HG03457 (cell line): Measurements from ENCODE around the gene KLHL42.
A peak's percentile ranks its signal among the peaks of the same experiment; 100 is the strongest.

Experiments used
- ATAC-seq: cut with Tn5 transposase; IDR thresholded peaks from one replicate; pipeline ENCODE4 v1.9.1; 2021; ENCODE audit warnings: moderate number of reproducible peaks; ENCODE audit not compliant: unreplicated experiment

KLHL42 gene

GRCh38 chr12:27780612-27781408 lies 777 bp downstream of the KLHL42 start:
- peak; percentile 20 for ATAC-seq

DNA sequence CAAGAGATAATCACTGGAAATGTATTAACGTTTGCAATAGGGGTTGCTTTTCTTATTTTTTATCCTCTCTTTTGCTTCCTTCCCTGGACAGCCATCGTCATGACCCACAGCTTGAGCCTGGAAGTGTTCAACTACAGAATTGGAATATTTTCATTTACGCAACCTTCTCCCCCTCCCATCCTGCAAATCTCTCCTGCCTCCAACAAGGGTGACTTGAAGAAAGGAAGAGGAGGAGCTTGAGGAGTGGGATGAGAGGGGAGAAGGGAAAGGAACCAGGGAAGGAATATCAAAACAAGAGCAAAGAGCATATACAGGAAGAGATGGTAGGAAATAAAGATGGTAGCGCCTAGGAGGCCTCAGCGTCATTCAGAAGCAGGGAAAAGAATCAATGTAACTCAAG lies 1.6 kb downstream of the KLHL42 start:
- ATAC-seq: no peak

DNA sequence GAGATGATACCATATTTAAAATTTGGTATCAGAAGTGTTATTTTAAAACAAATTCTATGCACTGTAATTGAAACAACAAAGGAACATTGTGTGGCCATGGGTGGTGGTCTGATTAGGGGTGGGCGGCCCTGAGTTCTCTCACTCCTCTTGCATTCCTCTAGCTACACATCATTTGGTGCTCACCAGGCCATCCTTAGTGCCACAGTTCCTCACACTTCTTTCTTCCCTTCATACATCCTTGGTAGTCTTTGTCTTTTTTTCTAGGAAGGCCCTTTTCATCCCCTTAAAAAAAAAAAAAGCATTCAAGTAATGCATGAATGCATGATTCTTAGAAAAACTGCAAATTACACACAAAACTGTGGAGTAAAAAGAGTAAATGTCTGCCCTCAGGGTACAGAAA lies 2.4 kb downstream of the KLHL42 start:
- ATAC-seq: no peak

- no peak for ATAC-seq
Measured at GRCh38 chr12:27785882-27786570, 6.0 kb downstream of the KLHL42 start.

DNA sequence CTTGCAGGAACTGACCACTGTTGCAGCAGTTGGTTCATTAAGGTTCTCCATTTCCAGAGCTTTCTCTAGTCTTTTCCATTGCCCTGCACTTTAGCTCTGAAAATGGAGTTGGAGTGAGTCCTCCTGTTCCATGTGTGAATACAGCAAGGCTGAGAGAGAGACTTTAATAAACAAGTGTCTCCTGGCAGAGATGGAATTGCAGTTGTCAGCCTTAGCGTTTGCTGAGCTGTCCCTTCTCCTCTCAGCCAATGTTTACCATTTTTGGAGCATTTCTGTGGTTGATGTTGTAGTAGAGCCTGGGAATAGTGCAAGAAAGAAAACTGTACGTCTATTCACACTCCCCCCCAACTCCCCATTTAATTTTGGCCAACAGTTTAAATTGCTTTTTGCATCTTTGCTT lies 7.5 kb downstream of the KLHL42 start:
- ATAC-seq: no peak

DNA sequence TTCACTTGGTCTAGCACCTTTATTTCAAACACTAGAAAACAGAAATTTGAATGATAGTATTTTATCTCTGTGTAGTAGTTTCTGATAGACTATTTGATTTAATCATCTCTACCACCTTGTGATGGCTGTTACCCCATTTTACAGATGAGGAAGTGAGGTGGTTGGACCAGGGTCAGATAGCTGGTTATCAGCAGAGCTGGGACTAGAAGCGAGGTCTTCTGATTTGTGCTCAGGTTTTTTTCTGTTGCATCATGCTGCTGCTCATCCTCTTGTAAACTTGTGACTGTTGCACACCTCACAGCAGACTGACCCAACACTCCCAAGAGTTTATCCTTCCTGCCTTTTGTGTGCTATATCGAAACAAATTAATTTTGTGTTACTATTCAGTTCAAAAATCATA lies 10.1 kb downstream of the KLHL42 start:
- ATAC-seq: no peak

DNA sequence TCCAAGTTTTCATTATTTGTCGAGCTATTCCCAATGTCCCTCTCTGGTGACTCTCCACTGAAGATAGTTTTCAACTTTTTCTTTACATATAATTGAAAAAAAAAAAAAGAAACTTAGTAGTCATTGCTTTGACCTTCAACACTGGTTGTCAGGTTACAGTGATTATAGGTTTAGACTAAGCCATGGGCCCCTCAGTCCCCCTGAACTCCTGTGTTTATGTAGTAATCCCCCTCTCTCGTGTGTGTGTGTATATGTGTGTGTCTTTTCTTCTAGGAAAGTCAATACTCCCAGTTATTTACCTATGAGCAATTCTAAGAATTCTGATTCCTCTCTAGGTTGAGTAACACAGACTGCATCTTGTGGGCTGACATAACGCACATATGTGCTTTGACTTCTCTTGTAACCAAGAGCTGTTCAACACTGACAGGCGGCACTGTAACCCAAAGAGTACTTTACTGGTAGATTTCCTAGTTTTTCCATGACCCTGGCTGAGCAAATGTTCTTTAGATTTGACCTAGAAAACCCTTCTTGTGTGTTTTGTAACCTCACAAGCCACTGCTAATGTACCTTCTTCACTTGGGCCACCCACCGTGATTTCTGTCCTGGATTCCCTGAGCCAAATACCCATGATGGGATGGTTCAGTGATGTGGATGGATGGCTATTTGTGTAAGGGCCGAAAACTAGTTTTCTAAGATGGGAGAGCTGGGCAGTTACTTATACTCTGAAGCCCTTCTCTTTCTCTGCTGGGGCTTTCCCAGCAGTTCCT lies 15.0 kb downstream of the KLHL42 start:
- no peak for ATAC-seq

GRCh38 chr12:27796128-27796527 lies 16.1 kb downstream of the KLHL42 start:
- ATAC-seq: no peak

DNA sequence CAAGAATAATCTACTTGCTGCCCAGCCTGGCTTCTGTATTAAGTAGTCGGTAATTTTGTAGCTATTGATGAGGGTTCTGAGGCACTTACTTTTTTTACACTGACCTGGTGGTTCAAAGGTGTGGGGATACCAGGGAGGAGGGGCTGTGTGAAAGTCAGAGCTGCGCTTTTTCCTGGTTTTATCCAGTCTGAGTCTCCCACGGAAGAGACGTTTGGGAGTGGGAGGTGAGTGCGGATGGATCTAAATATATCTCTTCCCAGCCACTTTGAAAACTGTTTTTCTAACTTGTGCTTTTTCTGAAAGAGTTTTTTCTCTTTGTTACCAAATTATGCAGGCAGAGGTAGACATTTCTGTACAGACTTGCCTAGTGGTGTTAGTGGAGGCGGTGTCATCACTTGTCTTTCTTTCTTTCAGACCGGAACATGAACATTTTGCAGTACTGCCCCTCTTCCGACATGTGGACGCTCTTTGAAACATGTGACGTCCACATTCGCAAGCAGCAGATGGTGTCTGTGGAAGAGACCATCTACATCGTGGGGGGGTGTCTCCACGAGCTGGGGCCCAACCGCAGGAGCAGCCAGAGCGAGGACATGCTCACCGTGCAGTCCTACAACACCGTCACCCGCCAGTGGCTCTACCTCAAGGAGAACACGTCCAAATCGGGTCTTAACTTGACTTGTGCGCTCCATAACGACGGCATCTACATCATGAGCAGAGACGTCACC lies 17.4 kb downstream of the KLHL42 start:
- no peak for ATAC-seq

- ATAC-seq: no peak
Measured at GRCh38 chr12:27800819-27801218, 20.8 kb downstream of the KLHL42 start.

GRCh38 chr12:27801630-27802029 lies 21.6 kb downstream of the KLHL42 start:
- ATAC-seq: no peak

DNA sequence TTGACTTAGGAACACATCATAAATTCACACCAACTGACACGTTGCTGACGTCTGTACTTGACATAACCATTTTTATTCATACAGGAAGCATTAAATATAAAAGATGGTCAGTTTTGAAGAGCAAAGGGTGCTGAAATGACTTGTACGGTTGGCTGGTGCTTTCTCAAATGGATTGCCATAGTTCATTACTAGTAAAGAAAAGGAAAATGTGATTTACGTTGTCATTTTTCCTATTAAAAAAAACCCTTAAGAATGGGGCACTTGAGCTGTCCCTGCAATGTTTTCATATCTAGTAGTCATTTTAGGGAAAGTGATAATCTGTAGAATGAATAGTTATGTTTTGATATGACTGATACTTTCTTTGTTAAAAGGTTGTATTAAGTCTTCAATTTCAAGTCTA lies 22.5 kb downstream of the KLHL42 start:
- no peak for ATAC-seq

DNA sequence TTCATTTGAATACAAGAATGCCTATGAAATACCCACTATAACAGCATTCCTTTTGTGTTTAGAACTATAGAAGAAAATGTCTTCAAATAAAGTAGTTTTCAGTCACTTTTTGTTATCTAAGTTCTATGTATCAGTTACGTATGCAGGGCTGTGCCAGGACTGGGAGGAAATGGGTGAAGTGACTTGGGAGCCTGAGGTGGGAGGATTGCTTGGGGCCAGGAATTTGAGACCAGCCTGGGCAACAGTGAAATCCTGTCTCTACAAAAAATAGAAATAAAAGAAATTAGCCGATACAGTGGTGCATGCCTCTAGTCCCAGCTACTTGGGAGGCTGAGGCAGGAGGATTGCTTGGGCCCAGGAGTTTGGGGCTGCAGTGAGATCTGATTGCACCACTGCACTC lies 22.9 kb downstream of the KLHL42 start:
- ATAC-seq: no peak

DNA sequence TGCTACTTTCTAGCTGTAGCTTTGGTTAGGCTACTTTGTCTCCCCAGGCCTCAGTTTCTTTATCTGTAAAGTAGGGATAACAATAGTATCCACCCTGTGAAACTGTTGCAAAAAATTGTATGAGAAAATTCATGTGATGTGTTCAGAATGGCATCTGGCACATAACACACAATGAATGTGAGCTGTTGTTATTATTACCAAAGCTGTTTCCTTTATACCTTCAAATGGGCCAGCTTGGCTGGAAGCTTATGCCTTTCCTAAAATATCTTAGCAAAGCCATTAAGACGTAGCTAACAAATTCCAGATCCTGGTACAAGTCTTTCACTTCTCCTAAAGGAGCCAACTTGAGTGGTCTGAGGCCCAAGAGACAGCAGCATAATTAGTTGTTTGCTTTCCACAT lies 25.2 kb downstream of the KLHL42 start:
- ATAC-seq: no peak

DNA sequence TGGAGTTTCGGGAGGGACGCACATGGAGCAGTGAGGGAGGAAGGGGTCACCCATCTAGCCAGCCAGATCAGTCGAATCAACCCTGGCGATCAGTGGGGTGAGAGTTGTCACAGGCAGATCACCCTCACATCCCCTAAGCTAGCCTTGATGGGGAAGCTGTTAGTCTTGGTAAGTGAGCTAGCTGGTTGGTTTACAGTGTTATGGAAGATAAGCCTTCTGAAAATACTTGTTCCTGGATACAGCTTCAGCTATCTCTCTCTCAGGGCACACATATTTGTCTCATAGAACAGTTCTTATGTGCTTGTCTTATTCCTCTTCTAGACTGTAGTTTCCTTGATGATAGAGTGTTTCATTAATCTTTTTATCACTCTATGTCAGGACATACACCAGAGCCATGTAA lies 26.2 kb downstream of the KLHL42 start:
- ATAC-seq: no peak

DNA sequence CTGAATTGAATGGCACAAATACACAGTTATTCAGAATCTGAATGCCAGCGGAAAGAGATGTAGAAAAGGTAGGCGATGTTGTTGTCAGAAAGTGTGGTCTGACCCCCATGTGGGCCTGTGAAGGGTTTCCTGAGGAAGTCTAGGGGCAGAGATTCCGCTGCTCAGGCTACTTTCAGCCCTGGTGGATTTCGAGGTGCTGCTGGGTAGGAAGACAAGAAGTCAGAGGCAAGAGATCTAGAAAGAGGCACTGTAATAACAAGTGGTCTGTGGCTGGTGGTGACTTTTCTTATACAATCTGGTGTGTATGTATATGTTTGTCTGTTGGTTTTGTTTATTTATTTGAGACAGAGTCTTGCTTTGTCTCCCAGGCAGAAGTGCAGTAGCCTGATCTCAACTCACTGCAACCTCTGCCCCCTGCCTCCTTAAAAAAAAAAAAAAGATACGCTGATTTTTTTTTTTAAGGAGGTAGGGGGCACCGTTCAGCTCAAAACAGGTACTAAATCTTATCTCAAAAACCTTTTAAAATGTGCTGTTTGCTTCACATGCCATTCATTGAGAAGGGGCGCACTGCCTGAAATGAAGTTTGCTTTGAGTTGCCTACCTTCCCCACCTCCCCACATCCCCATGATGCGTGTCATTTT lies 27.1 kb downstream of the KLHL42 start:
- no peak for ATAC-seq

- no peak for ATAC-seq
Measured at GRCh38 chr12:27808841-27809240, 28.8 kb downstream of the KLHL42 start.

DNA sequence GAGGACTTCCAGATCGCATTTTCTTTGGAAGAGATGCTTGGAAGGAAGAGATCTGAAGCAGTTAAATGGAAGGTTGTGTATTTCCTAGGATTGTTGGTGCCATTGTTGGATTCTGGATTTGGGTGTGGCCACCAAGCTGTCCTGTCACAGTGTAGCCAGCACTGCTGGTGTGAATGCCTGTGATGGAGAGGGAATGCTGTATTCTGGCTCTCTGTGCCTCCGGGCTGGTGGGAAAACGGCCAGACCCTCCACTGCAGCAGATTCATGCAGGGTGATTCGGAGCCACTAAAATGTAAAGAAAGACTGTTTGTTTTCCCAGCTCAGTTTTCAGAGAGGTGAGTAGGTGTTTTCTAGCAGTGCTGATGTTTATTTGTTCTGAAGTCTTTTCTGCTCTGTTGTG lies 30.7 kb downstream of the KLHL42 start:
- ATAC-seq: no peak

- ATAC-seq: no peak
Measured at GRCh38 chr12:27812502-27812901, 32.5 kb downstream of the KLHL42 start.

DNA sequence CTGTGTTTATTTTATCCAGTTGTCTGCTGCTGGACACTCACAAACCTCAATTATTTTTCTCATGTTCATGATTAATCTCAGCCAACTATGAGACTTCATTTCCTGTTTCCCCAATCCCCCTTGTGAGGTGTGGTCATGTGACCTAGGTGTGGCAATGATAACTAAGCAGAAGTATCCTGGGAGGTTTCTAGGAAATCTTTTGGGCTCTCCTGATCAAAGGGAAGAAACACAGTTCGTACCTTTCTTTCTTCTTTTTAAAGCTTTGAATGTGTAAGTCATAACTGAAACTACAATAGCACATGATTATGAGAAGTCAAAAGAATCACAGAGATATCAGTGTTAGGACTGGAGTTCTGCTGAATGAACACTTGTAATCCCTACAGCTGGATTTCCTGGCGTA lies 34.4 kb downstream of the KLHL42 start:
- ATAC-seq: no peak
